ENCODE measurements around the gene PACSIN2.

PACSIN2 gene

GRCh38 chr22:42922374-42923191 is 92.4 kb downstream of the PACSIN2 start:
- no peak for TF ChIP-seq CTCF (IDR thresholded peaks at IDR 0.05; ENCODE audit: insufficient read depth, low read length)
- no peak for TF ChIP-seq GABPA (IDR thresholded peaks at IDR 0.05; ENCODE audit: low read depth)
- no peak for TF ChIP-seq SPI1 (IDR thresholded peaks at IDR 0.05; ENCODE audit: borderline replicate concordance, low read depth)
- TF ChIP-seq POLR2AphosphoS5 (IDR thresholded peaks at IDR 0.05; ENCODE audit: low read depth), result peak; percentile 64
- no peak for TF ChIP-seq REST (IDR thresholded peaks at IDR 0.05; ENCODE audit: insufficient replicate concordance, low read depth)
- peak in 1 of 2 experiments; percentile 82 for DNase-seq (ENCODE audit: low read depth in 1 of 2, low spot score in 1 of 2)
- H3K27ac ChIP-seq (replicated peaks), result peak overlapping the region; percentile 78
- H3K4me3 ChIP-seq (replicated peaks; ENCODE audit: insufficient read depth, low read length), result no peak overlapping the region
- no peaks in the 10 kb centered on the region for H3K27me3 ChIP-seq (ENCODE audit: insufficient read depth, poor library complexity, severe bottlenecking)

GRCh38 chr22:42920101-42920820 is 94.7 kb downstream of the PACSIN2 start:
- no peak for DNase-seq (ENCODE audit: low read depth in 1 of 2, low spot score in 1 of 2)
- Histone ChIP-seq H3K27me3 (ENCODE audit: insufficient read depth, poor library complexity, severe bottlenecking) (no peaks in the 10 kb centered on the region), H3K4me3 (replicated peaks; ENCODE audit: insufficient read depth, low read length) (no peak overlapping the region), H3K27ac (replicated peaks) (no peak overlapping the region)
- no peak for TF ChIP-seq CTCF (IDR thresholded peaks at IDR 0.05; ENCODE audit: insufficient read depth, low read length)
- no peak for TF ChIP-seq SPI1 (IDR thresholded peaks at IDR 0.05; ENCODE audit: borderline replicate concordance, low read depth)
- no peak for TF ChIP-seq GABPA (IDR thresholded peaks at IDR 0.05; ENCODE audit: low read depth)
- TF ChIP-seq REST (IDR thresholded peaks at IDR 0.05; ENCODE audit: insufficient replicate concordance, low read depth), result no peak
- no peak for TF ChIP-seq POLR2AphosphoS5 (IDR thresholded peaks at IDR 0.05; ENCODE audit: low read depth)

GRCh38 chr22:42919199-42919598 is 95.8 kb downstream of the PACSIN2 start:
- Histone ChIP-seq H3K27ac (replicated peaks) (no peak overlapping the region), H3K4me3 (replicated peaks; ENCODE audit: insufficient read depth, low read length) (no peak overlapping the region), H3K27me3 (ENCODE audit: insufficient read depth, poor library complexity, severe bottlenecking) (no peaks in the 10 kb centered on the region)
- no peak for DNase-seq (ENCODE audit: low read depth in 1 of 2, low spot score in 1 of 2)
- TF ChIP-seq SPI1 (IDR thresholded peaks at IDR 0.05; ENCODE audit: borderline replicate concordance, low read depth), result no peak
- no peak for TF ChIP-seq GABPA (IDR thresholded peaks at IDR 0.05; ENCODE audit: low read depth)
- no peak for TF ChIP-seq POLR2AphosphoS5 (IDR thresholded peaks at IDR 0.05; ENCODE audit: low read depth)
- TF ChIP-seq REST (IDR thresholded peaks at IDR 0.05; ENCODE audit: insufficient replicate concordance, low read depth), result no peak
- no peak for TF ChIP-seq CTCF (IDR thresholded peaks at IDR 0.05; ENCODE audit: insufficient read depth, low read length)
